PFSK-1 (cell line): Measurements from ENCODE around the gene FAM210B.

Experiments
- FOXP2 ChIP-seq: optimal IDR thresholded peaks from 2 replicates; pipeline ENCODE3; 2011; ENCODE audit warnings: borderline replicate concordance, control low read depth, inconsistent platforms; ENCODE audit not compliant: insufficient read depth; ENCODE audit errors: extremely low read length, extremely low read depth
- POLR2AphosphoS5 ChIP-seq: IDR thresholded peaks from 2 replicates; pipeline ENCODE4 v1.6.1; 2012; ENCODE audit warnings: low read depth, mild to moderate bottlenecking, control low read depth, low read length, moderate library complexity
- REST ChIP-seq, 2 experiments: IDR thresholded peaks; 2 replicates each; pipeline versions ENCODE4 v1.6.1 to v1.8.0; 2011 to 2012; ENCODE audit warnings: low read depth in 2 of 2, low read length in 2 of 2, control low read depth in 1 of 2, inconsistent platforms in 1 of 2, mild to moderate bottlenecking in 1 of 2, moderate library complexity in 1 of 2; ENCODE audit not compliant: insufficient read depth in 1 of 2
- SIN3A ChIP-seq: IDR thresholded peaks from 2 replicates; pipeline ENCODE4 v1.6.1; 2012; ENCODE audit warnings: mild to moderate bottlenecking, low read length, moderate library complexity, borderline replicate concordance; ENCODE audit not compliant: insufficient read depth
- TAF1 ChIP-seq: IDR thresholded peaks from 2 replicates; pipeline ENCODE4 v1.6.1; 2012; ENCODE audit warnings: low read length, control low read depth, borderline replicate concordance; ENCODE audit not compliant: insufficient read depth

The FAM210B gene

GRCh38 chr20:56323206-56323605 lies 35.6 kb upstream of the FAM210B start:
- TF ChIP-seq POLR2AphosphoS5: no peak
- no peak for TF ChIP-seq REST (IDR thresholded peaks at IDR 0.05; ENCODE audit: insufficient read depth in 1 of 2, low read depth in 2 of 2, low read length in 2 of 2)
- TF ChIP-seq SIN3A: no peak
- no peak for TF ChIP-seq TAF1
- no peak for TF ChIP-seq FOXP2

- TF ChIP-seq POLR2AphosphoS5: no peak
- no peak for TF ChIP-seq REST (IDR thresholded peaks at IDR 0.05; ENCODE audit: insufficient read depth in 1 of 2, low read depth in 2 of 2, low read length in 2 of 2)
Measured at GRCh38 chr20:56323656-56324055, 35.1 kb upstream of the FAM210B start.

DNA sequence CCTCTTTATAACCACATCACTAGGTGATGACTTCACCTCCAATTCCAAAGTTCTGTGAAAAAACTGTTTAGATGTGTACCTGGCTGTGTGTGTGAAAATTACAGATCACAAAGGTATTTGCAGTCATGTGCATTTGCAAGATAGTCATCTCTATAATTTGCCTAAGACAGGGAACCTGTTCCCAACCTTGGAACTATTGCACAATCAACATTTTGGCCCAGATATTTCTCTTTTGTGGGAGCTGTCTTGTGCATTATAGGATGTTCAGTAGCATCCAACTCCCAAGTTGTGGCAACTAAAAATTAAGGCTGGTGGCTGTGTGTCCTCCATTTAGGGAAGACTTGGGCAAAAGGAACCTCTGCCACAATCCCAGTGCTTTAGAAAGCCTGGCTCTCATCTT lies 34.0 kb upstream of the FAM210B start:
- TF ChIP-seq POLR2AphosphoS5: no peak

DNA sequence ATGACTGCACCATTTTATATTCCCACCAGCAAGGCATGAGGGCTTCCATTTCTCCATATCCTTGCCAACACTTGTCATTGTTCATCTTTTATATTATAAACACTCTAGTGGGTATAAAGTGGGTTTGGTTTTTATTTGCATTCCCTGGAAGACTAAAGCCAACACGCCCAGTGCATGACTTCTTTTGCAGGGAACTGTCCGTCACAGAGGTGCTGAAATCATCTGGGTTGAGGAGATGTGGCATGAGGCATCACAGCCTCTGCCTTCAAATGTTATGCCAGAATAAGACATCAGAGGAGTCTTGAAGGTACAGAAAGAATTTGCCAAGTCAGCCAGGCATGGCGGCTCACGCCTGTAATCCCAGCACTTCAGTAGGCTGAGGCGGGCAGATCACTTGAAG lies 29.9 kb upstream of the FAM210B start:
- TF ChIP-seq SIN3A (no peak), REST (IDR thresholded peaks at IDR 0.05; ENCODE audit: insufficient read depth in 1 of 2, low read depth in 2 of 2, low read length in 2 of 2) (peak; percentile 78 to 94)

DNA sequence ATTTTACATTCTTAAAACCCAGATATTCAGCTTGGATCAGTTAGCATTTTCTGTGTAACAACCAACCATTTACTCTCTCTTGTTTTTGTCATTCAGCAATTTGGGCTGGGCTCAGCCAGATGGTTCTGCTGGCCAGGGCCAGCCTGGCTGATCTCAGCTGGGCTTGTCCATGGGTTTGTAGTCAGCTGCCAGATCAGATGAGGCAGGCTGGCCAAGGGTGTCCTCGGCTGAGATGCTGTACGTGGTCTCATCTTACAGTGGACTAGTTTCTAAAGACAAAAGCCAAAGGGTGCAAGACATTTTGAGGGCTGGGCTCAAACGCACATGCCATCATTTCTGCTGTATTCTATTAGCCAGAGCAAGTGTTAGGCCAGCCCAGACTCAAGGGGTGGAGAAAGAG lies 16.0 kb upstream of the FAM210B start:
- no peak for TF ChIP-seq REST (IDR thresholded peaks at IDR 0.05; ENCODE audit: insufficient read depth in 1 of 2, low read depth in 2 of 2, low read length in 2 of 2)
- TF ChIP-seq TAF1: no peak
- no peak for TF ChIP-seq POLR2AphosphoS5
- TF ChIP-seq FOXP2: no peak
- TF ChIP-seq SIN3A: no peak

DNA sequence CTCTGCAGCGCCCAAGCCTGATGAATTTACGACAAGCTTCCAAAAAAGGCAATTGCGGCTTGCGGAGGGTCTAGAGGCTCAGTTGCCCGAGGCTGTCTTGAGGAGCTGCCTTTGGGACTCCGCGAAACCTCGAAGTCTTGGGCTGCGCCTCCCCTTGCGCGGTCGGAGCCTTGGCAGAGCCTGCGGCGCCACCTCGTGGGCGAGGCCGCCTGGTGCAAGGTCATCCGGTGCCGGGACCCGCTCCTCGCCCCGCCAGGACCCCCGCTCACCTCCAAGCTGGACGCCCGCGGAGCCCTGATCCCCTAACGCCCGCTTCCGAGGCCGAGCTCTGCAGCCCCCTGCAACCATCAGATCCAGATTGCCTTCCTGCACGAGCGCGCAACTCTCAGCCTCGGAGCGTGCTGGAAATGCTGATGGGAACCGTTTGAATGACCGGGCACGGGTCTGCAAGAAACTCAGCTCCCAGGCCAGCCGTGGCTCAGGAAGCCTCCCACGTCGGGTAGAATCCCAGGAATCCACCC lies 14.9 kb upstream of the FAM210B start:
- TF ChIP-seq FOXP2 (peak; percentile 48), REST (IDR thresholded peaks at IDR 0.05; ENCODE audit: insufficient read depth in 1 of 2, low read depth in 2 of 2, low read length in 2 of 2) (no peak)
